IPS-18c (cell line): ENCODE results near the gene MYMX.
"Not testable (repeated sequence)": the region's sequence is repeated elsewhere in the genome, so short reads cannot be mapped to it uniquely, and the experiment has no call there.

Source experiments
- H3K4me3 ChIP-seq: 2 replicates; pipeline ENCODE4 v1.7.0; 2013; ENCODE audit warnings: low read depth, mild to moderate bottlenecking, low read length, moderate library complexity; ENCODE audit not compliant: insufficient read depth
- H3K9me3 ChIP-seq: one replicate; pipeline ENCODE4 v1.6.1; 2013; ENCODE audit warnings: mild to moderate bottlenecking, low read length, moderate library complexity; ENCODE audit not compliant: control insufficient read depth, insufficient read depth

Gene MYMX

GRCh38 chr6:44182911-44183390, 33.8 kb upstream of the MYMX start:
- H3K4me3 ChIP-seq, result no peak overlapping the region
- no peaks in the 10 kb centered on the region for H3K9me3 ChIP-seq

GRCh38 chr6:44183783-44184182, 32.9 kb upstream of the MYMX start:
- Histone ChIP-seq H3K4me3 (no peak overlapping the region), H3K9me3 (no peaks in the 10 kb centered on the region)

- H3K9me3 ChIP-seq, H3K4me3 ChIP-seq: not testable (repeated sequence)
These were observed 31.4 kb upstream of the MYMX start for GRCh38 chr6:44185356-44185755.

DNA sequence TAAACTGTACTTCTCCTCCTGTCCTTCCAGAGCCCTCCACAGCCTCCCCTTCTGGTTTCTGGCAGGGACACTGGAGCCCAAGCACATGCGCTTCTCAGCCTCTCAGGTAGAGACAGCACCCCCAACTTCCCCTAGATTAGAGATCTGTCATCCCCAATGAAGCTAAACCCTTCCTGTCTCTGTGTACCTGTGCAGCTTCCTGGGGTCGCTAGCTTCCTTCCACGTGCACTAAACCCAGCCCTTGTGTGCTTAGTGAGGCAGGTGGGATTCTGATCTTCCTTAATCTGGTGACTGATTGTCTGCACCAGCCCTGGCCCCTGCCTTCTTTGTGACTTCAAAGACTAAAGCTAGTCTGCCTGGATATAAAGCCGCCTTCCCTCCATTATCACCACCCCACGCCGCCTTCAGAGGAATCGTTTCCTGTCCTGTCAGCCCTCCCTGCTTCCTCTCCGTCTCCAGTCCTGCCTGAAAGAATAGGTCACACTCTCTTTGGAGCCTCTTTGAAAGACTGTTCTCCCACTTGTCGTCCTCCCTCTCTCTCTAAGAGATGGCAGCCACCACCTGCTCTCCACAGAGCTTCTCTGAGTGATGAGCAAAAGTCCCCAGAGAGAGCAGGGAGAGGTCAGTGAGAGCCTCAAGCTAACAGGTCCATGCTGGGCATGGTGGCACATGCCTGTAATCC, 30.6 kb upstream of the MYMX start:
- H3K4me3 ChIP-seq, result no peak overlapping the region

GRCh38 chr6:44186635-44187025, 30.1 kb upstream of the MYMX start:
- H3K9me3 ChIP-seq, result no peaks in the 10 kb centered on the region
- no peak overlapping the region for H3K4me3 ChIP-seq

More for the DNA sequence above, 30.6 kb upstream of the MYMX start:
- no peaks in the 10 kb centered on the region for H3K9me3 ChIP-seq

GRCh38 chr6:44188819-44189218, 27.9 kb upstream of the MYMX start:
- H3K4me3 ChIP-seq, result no peak overlapping the region

GRCh38 chr6:44189257-44189656, 27.5 kb upstream of the MYMX start:
- Histone ChIP-seq H3K4me3 (no peak overlapping the region), H3K9me3 (no peaks in the 10 kb centered on the region)

More at GRCh38 chr6:44188819-44189218, 27.9 kb upstream of the MYMX start:
- no peaks in the 10 kb centered on the region for H3K9me3 ChIP-seq

- Histone ChIP-seq H3K9me3 (no peaks in the 10 kb centered on the region), H3K4me3 (no peak overlapping the region)
These were observed 26.0 kb upstream of the MYMX start for GRCh38 chr6:44190715-44191114.

DNA sequence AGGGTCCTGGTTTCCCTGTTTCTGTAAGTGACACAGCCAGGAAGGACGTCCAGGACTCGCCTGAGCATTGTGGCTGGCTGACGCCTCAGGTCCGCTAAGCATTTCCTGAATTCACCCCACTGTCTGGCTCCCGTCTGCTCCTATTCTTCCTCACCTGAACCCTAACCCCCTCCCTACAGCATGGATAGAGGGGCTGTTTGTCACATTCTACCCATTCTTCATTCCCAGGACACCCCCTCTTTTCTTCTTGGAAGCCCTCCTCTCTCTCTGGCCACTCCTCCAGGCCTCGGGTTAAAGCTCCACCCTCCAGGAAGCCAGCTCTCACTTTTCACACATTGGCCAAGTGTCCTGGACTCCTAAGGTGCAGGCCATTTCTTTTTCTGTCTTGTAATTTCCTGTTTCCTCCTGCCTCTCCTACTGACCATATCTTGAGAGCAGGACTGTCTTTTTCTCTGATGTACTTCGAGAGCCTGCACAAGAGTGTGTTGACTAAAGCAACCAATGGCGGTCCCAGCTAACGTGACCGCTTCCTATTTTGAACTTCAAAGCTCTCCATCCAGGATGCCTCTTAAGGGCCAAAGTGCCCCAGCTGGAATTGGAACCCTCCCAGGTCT, 24.2 kb upstream of the MYMX start:
- Histone ChIP-seq H3K4me3 (peak overlapping the region; percentile 36; the same call in 1 of the 2 replicates), H3K9me3 (no peaks in the 10 kb centered on the region)

DNA sequence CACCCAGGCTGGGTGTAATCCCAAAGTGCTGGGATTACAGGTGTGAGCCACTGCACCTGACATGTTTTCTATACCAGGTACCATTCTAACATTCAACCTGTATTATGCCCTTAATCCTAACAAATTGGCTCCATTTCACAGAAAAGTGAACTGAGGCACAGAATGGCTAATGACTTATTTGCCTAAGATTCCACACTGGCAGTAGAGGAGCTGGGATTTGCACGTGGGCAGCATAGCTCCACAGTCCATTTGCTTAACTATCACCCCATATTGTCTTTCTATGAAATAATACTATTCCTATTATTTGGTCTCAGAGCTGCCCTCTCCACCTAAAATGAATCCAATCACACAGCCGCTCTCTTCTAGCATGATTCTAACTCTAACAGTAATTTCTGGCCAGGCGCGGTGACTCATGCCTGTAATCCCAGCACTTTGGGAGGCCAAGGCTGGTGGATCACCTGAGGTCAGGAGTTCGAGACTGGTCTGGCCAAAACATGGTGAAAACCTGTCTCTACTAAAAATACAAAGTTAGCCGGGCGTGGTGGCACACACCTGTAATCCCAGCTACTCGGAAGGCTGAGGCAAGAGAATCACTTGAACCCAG, 23.3 kb upstream of the MYMX start:
- no peak overlapping the region for H3K4me3 ChIP-seq
- no peaks in the 10 kb centered on the region for H3K9me3 ChIP-seq

DNA sequence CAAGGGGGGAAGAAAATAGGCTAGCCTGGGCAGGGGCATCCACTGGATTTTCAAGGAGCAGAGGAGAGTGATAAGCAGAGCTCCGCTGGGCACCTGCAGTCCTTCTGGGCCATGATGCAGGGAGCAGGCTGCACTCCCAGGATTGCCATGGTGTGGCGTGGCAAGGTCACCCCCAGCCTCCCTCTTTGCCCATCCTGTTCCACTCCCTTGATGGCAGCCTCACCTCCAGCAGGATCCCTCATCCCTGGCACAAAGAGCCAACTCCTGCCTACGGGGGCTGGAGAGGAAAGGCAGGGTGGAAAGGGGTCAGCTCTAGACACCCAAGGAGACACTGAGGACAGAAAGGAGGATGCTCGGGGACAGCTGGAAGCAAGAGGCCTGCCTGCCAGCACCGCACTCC, 22.4 kb upstream of the MYMX start:
- Histone ChIP-seq H3K4me3 (no peak overlapping the region), H3K9me3 (no peaks in the 10 kb centered on the region)

DNA sequence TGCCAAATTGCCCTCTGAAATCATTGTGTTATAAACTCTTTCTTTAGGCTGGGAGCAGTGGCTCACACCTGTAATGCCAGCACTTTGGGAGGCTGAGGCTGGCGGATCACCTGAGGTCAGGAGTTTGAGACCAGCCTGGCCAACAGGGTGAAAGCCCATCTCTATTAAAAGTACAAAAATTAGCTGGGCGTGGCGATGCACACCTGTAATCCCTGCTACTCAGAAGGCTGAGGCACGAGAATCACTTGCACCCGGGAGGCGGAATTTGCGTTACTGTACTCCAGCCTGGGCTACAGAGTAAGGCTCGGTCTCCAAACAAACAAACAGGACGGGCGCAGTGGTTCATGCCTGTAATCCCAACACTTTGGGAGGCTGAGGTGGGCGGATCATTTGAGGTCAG, 20.4 kb upstream of the MYMX start:
- not testable (repeated sequence) for H3K4me3 ChIP-seq, H3K9me3 ChIP-seq

DNA sequence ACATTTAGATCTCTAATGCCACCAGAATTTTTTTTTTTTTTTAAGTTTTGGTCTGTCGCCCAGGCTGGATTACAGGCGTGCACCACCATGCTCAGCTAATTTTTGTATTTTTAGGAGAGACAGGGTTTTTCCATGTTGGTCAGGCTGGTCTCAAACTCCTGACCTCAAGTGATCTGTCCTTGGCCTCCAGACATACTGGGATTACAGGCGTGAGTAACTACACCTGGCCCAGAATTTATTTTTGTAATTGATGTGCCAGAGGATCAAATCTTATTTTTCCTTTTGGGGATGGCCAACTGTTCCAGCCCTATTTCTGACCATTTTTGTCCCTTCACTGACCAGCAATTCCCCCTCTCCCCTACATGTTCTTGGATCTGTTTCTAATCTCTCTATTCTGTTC, 18.0 kb upstream of the MYMX start:
- Histone ChIP-seq H3K4me3 (no peak overlapping the region), H3K9me3 (no peaks in the 10 kb centered on the region)

- H3K4me3 ChIP-seq, result no peak overlapping the region
- no peaks in the 10 kb centered on the region for H3K9me3 ChIP-seq
These were observed 16.8 kb upstream of the MYMX start for GRCh38 chr6:44199883-44200282.

DNA sequence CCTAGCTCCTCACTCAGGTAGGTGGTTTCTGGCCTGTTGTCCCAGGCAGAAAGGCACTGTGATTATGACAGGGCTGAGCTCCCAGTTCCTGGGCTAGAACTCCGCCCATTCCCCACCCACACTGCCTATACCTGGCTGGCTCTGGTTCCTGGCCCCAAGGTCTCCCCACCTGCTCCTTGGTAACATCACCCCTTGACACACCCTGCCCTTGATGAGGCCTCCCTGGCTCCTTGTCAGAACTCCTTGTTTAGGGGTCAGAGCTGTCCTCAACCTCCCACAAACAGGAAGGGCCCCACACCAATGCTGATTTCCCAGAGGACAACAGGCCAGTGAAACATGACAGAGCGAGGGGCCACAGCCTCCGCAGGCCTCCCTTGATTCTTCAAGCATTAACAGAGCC, 15.5 kb upstream of the MYMX start:
- H3K4me3 ChIP-seq, result no peak overlapping the region
- H3K9me3 ChIP-seq, result no peaks in the 10 kb centered on the region

GRCh38 chr6:44201638-44202303, 15.0 kb upstream of the MYMX start:
- no peaks in the 10 kb centered on the region for H3K9me3 ChIP-seq

GRCh38 chr6:44202332-44202971, 14.3 kb upstream of the MYMX start:
- no peak overlapping the region for H3K4me3 ChIP-seq
- H3K9me3 ChIP-seq, result no peaks in the 10 kb centered on the region

More at GRCh38 chr6:44201638-44202303, 15.0 kb upstream of the MYMX start:
- no peak overlapping the region for H3K4me3 ChIP-seq
